H1 (cell line): ENCODE measurements around the gene INPP5F. TPM values are rescaled to one million over a fixed set of nuclear protein-coding genes. Genes with fewer than 3 reads are reported as not detected.
A peak's percentile ranks its signal among the peaks of the same experiment; 100 is the strongest.

Experiments
- CTCF ChIA-PET: fragments of 300-600 bp; sonication (Branson Sonifier 250); formaldehyde crosslinking; loops from one replicate; lab custom pipeline; 2021; ENCODE audit not compliant: partially characterized antibody; lab: Charles Lee
- POLR2A ChIA-PET: fragments of 300-600 bp; sonication (Branson Sonifier 250); formaldehyde crosslinking; loops from one replicate; lab custom pipeline; 2021; ENCODE audit warnings: inconsistent platforms; ENCODE audit not compliant: partially characterized antibody; lab: Charles Lee
- DNase-seq, 2 experiments: peaks; one replicate each; pipeline versions ENCODE4 v3.0.0 to v3.0.0-alpha.2; 2010 to 2022; ENCODE audit warnings: low spot score in 2 of 2, low read depth in 1 of 2, mixed read lengths in 1 of 2
- FAIRE-seq: peaks from 2 replicates; lab custom pipeline; 2011; peaks lifted over from hg19 to GRCh38; lab: Jason Lieb, UNC
- H2AFZ ChIP-seq: 2 replicates; pipeline ENCODE4 v1.8.1; 2012; ENCODE audit warnings: low read length, inconsistent platforms
- H2AK5ac ChIP-seq: 2 replicates; pipeline ENCODE4 v1.6.1; 2013; ENCODE audit warnings: low read depth, low read length
- H2BK120ac ChIP-seq: replicated peaks from 2 replicates; pipeline ENCODE3; 2013; ENCODE audit warnings: low read depth, low read length, inconsistent platforms
- H2BK12ac ChIP-seq: 2 replicates; pipeline ENCODE4 v1.6.1; 2013; ENCODE audit warnings: low read depth, low read length
- H2BK15ac ChIP-seq: 2 replicates; pipeline ENCODE4 v1.6.1; 2013; ENCODE audit warnings: low read length
- H2BK20ac ChIP-seq: 2 replicates; pipeline ENCODE4 v1.6.1; 2013; ENCODE audit warnings: low read length
- H2BK5ac ChIP-seq: 2 replicates; pipeline ENCODE4 v1.6.1; 2013; ENCODE audit warnings: low read depth, low read length
- H3K14ac ChIP-seq: 2 replicates; pipeline ENCODE4 v1.6.1; 2013; ENCODE audit warnings: inconsistent platforms; ENCODE audit not compliant: insufficient read length
- H3K18ac ChIP-seq: 2 replicates; pipeline ENCODE4 v1.6.1; 2013; ENCODE audit warnings: low read length; ENCODE audit errors: extremely low read depth
- H3K23ac ChIP-seq: 2 replicates; pipeline ENCODE4 v1.6.1; 2013; ENCODE audit warnings: inconsistent platforms; ENCODE audit not compliant: insufficient read length
- H3K23me2 ChIP-seq: 2 replicates; pipeline ENCODE4 v1.6.1; 2013; ENCODE audit warnings: low read depth, low read length
- H3K27ac ChIP-seq: 2 replicates; pipeline ENCODE4 v1.6.1; 2011; ENCODE audit warnings: low read depth, low read length, inconsistent platforms
- H3K27me3 ChIP-seq, 4 experiments: replicated peaks in 1 of 4; 1 replicate in 1 of 4; 2 replicates in 3 of 4; pipeline versions ENCODE4 v1.6.1 to v1.8.1; 2011 to 2013; ENCODE audit warnings: low read length in 3 of 4, mild to moderate bottlenecking in 3 of 4, inconsistent platforms in 2 of 4, mixed read lengths in 2 of 4, moderate library complexity in 1 of 4; ENCODE audit not compliant: control insufficient read depth in 3 of 4, insufficient read depth in 3 of 4; ENCODE audit errors: extremely low read depth in 1 of 4
- H3K36me3 ChIP-seq, 4 experiments: 2 replicates each; pipeline versions ENCODE4 v1.6.1 to v1.8.1; 2011 to 2013; ENCODE audit warnings: mild to moderate bottlenecking in 4 of 4, low read length in 3 of 4, moderate library complexity in 2 of 4, control low read depth in 1 of 4, inconsistent platforms in 1 of 4; ENCODE audit not compliant: insufficient read depth in 4 of 4, control insufficient read depth in 2 of 4
- H3K4ac ChIP-seq: replicated peaks from 2 replicates; pipeline ENCODE3; 2013; ENCODE audit warnings: low read length, low read depth, mixed read lengths, inconsistent platforms; ENCODE audit not compliant: insufficient read length
- H3K4me1 ChIP-seq, 4 experiments: replicated peaks in 1 of 4; 1 replicate in 1 of 4; 2 replicates in 3 of 4; pipeline versions ENCODE4 v1.6.1 to v1.8.1; 2011 to 2013; ENCODE audit warnings: low read length in 3 of 4, inconsistent platforms in 2 of 4, mixed read lengths in 1 of 4; ENCODE audit not compliant: insufficient read depth in 4 of 4, control insufficient read depth in 3 of 4
- H3K4me2 ChIP-seq, 2 experiments: 2 replicates each; pipeline versions ENCODE4 v1.6.1 to v1.8.1; 2011 to 2013; ENCODE audit warnings: low read depth in 2 of 2, low read length in 2 of 2, control low read depth in 1 of 2, inconsistent platforms in 1 of 2, mild to moderate bottlenecking in 1 of 2; ENCODE audit not compliant: insufficient read depth in 1 of 2
- H3K4me3 ChIP-seq, 4 experiments: fragments of 200-600, 300-600 bp in 1 of 4; sonication (generic), shearing (Covaris generic), sonication (Bioruptor Twin) in 1 of 4; 2 replicates each; pipeline versions ENCODE4 v1.5.1 to v1.8.1; 2011 to 2016; ENCODE audit warnings: low read length in 4 of 4, low read depth in 3 of 4, control low read depth in 2 of 4, inconsistent platforms in 2 of 4, mild to moderate bottlenecking in 2 of 4, mixed read lengths in 1 of 4, moderate library complexity in 1 of 4; ENCODE audit not compliant: insufficient read depth in 2 of 4; ENCODE audit errors: extremely low read depth in 1 of 4
- H3K56ac ChIP-seq: replicated peaks from 2 replicates; pipeline ENCODE3; 2013; ENCODE audit warnings: low read depth, mild to moderate bottlenecking, mixed read lengths, low read length, inconsistent platforms; ENCODE audit not compliant: insufficient read length
- H3K79me1 ChIP-seq: 2 replicates; pipeline ENCODE4 v1.6.1; 2013; ENCODE audit warnings: low read depth, low read length, control low read depth
- H3K79me2 ChIP-seq, 2 experiments: 2 replicates each; pipeline versions ENCODE4 v1.6.1 to v1.8.1; 2012 to 2013; ENCODE audit warnings: low read length in 2 of 2, mild to moderate bottlenecking in 2 of 2, inconsistent platforms in 1 of 2; ENCODE audit not compliant: insufficient read depth in 2 of 2, control insufficient read depth in 1 of 2
- H3K9ac ChIP-seq, 4 experiments: replicated peaks in 1 of 4; 1 replicate in 1 of 4; 2 replicates in 3 of 4; pipeline versions ENCODE4 v1.6.1 to v1.8.1; 2011 to 2013; ENCODE audit warnings: low read depth in 3 of 4, low read length in 3 of 4, control low read depth in 2 of 4, mild to moderate bottlenecking in 2 of 4, moderate library complexity in 2 of 4, inconsistent platforms in 1 of 4; ENCODE audit errors: extremely low read depth in 1 of 4
- H3K9me3 ChIP-seq, 2 experiments: 2 replicates each; pipeline versions ENCODE4 v1.6.1 to v1.8.1; 2012 to 2013; ENCODE audit warnings: mild to moderate bottlenecking in 2 of 2, moderate library complexity in 2 of 2, control low read depth in 1 of 2, inconsistent platforms in 1 of 2, low read depth in 1 of 2, low read length in 1 of 2, mixed read lengths in 1 of 2; ENCODE audit not compliant: insufficient read depth in 2 of 2
- H4K20me1 ChIP-seq, 2 experiments: replicated peaks in 1 of 2; 2 replicates each; pipeline versions ENCODE3 to v1.8.1; 2011 to 2013; ENCODE audit warnings: inconsistent platforms in 2 of 2, low read length in 2 of 2, mild to moderate bottlenecking in 1 of 2; ENCODE audit not compliant: insufficient read depth in 2 of 2, control insufficient read depth in 1 of 2
- H4K5ac ChIP-seq: 2 replicates; pipeline ENCODE4 v1.6.1; 2013; ENCODE audit warnings: low read length, low read depth, mixed read lengths, inconsistent platforms; ENCODE audit not compliant: insufficient read length
- H4K8ac ChIP-seq: 2 replicates; pipeline ENCODE4 v1.8.0; 2013; ENCODE audit warnings: mild to moderate bottlenecking, moderate library complexity, low read length, inconsistent platforms; ENCODE audit not compliant: insufficient read depth; ENCODE audit errors: extremely low read depth
- H4K91ac ChIP-seq: replicated peaks from 2 replicates; pipeline ENCODE3; 2013; ENCODE audit warnings: low read length, mixed read lengths, inconsistent platforms; ENCODE audit not compliant: insufficient read length
- CHD2 ChIP-seq: IDR thresholded peaks from 2 replicates; pipeline ENCODE4 v1.6.1; 2012; ENCODE audit warnings: low read length, improper control_type of control experiment
- CTCF ChIP-seq, 3 experiments: IDR thresholded peaks; 1 replicate in 2 of 3; 2 replicates in 1 of 3; pipeline versions ENCODE4 v1.5.1 to v1.6.1; 2011; ENCODE audit warnings: low read length in 3 of 3, mild to moderate bottlenecking in 3 of 3, inconsistent platforms in 2 of 3, low read depth in 1 of 3, moderate library complexity in 1 of 3; ENCODE audit not compliant: insufficient read depth in 1 of 3; ENCODE audit errors: control extremely low read depth in 1 of 3
- FOSL1 ChIP-seq: IDR thresholded peaks from 2 replicates; pipeline ENCODE4 v1.6.1; 2011; ENCODE audit warnings: mild to moderate bottlenecking, low read depth, low read length, moderate library complexity; ENCODE audit not compliant: insufficient read depth
- GABPA ChIP-seq: IDR thresholded peaks from 2 replicates; pipeline ENCODE4 v1.6.1; 2011; ENCODE audit warnings: mild to moderate bottlenecking, low read length, moderate library complexity, borderline replicate concordance; ENCODE audit not compliant: insufficient read depth
- KDM1A ChIP-seq: fragments of 200-600, 300-600 bp; sonication (generic); IDR thresholded peaks from 2 replicates; pipeline ENCODE4 v1.7.1; 2016; ENCODE audit warnings: mild to moderate bottlenecking, low read length, borderline replicate concordance
- KDM4A ChIP-seq: IDR thresholded peaks from one replicate; pipeline ENCODE4 v1.7.1; 2012; ENCODE audit warnings: low read depth, mild to moderate bottlenecking, moderate library complexity, low read length, inconsistent platforms; ENCODE audit not compliant: severe bottlenecking
- PHF8 ChIP-seq: fragments of 200-600 bp; sonication (generic); conservative IDR thresholded peaks from 2 replicates; pipeline ENCODE4 v1.7.1; 2012; ENCODE audit warnings: low read depth, mild to moderate bottlenecking, inconsistent platforms, low read length, moderate library complexity
- RAD21 ChIP-seq, 2 experiments: IDR thresholded peaks in 1 of 2; conservative IDR thresholded peaks in 1 of 2; 2 replicates each; pipeline ENCODE4 v1.6.1; 2011; ENCODE audit warnings: low read depth in 2 of 2, low read length in 2 of 2, improper control_type of control experiment in 1 of 2, inconsistent platforms in 1 of 2, mild to moderate bottlenecking in 1 of 2, moderate library complexity in 1 of 2
- SIN3A ChIP-seq, 2 experiments: IDR thresholded peaks in 1 of 2; conservative IDR thresholded peaks in 1 of 2; 2 replicates each; pipeline ENCODE4 v1.6.1; 2011 to 2012; ENCODE audit warnings: low read length in 2 of 2, improper control_type of control experiment in 1 of 2, low read depth in 1 of 2, mild to moderate bottlenecking in 1 of 2
- TEAD4 ChIP-seq: IDR thresholded peaks from 2 replicates; pipeline ENCODE4 v1.6.1; 2012; ENCODE audit warnings: low read depth, low read length, inconsistent platforms, mixed read lengths
- WGBS, 2 experiments: shearing (Covaris generic) in 1 of 2; methylation state at CpG; one replicate each; pipeline versions ENCODE4 v1.1.6 to v1.1.7; 2013 to 2015; ENCODE audit warnings: low lambda C conversion rate in 2 of 2, mixed read lengths in 2 of 2, inconsistent platforms in 1 of 2, low coverage in 1 of 2, missing lambda C conversion rate in 1 of 2; ENCODE audit not compliant: insufficient replicate concordance in 2 of 2, insufficient coverage in 1 of 2, insufficient read length in 1 of 2; ENCODE audit errors: extremely low coverage in 1 of 2, missing lambda C conversion rate in 1 of 2; 5-methylcytosine and 5-hydroxymethylcytosine counted together
- polyA plus RNA-seq, 7 experiments: library from polyadenylated mRNA; depleted of rRNA in 3 of 7; stranded (reverse) in 5 of 7; unstranded in 2 of 7; fragments of >200 nt in 5 of 7; fragments of 200-250 nt in 2 of 7; gene quantifications; 1 replicate in 5 of 7; 2 replicates in 1 of 7; 4 replicates in 1 of 7; pipeline versions ENCODE4 v1.2.1 to v1.2.3, GENCODE V29; 2011 to 2013; ENCODE audit warnings: missing spikeins in 2 of 7, mixed read lengths in 2 of 7
- total RNA-seq: library from RNA; stranded (reverse); fragmentation: NEBNext Ultra II Directional; extraction: Animal tissue kit (Norgen Biotek cat#: 25700); gene quantifications from 2 replicates; pipeline ENCODE4 v1.2.1, GENCODE V29; 2021

INPP5F gene
- total and polyA plus RNA-seq, 2 of the 8 experiments (the other 6 are each of a cell fraction or from before 2014, with no cell fraction given): 50.1 to 101 TPM

DNA sequence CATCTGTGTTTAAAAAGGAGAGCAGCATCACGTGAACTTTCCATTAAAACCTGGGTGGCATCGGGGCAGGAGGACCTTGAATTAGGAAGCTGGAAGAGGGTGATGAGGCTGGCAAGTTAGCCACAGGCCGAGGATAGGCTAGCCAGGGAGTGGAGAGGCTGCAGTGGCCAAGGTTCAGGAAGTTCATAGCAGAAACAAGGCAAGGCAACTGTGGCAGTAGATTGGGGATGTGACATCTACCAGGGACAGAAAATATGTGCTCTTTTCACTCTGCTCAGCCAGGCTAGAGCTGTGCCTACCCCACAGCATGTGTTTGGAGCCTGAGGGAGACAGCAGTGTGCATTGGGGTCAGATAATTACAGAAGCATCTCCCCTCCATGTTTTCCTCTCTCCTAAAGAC, 2.2 kb upstream of the INPP5F start:
- no peak overlapping the region for H3K27ac ChIP-seq
- H3K14ac ChIP-seq: no peak overlapping the region
- H3K56ac ChIP-seq: no peak overlapping the region
- H2BK5ac ChIP-seq: no peak overlapping the region
- 0 out of 2 replicates have a peak overlapping the region, but pooled peaks have one; percentile 22 for H2BK15ac ChIP-seq
- no peak overlapping the region for H2AK5ac ChIP-seq
- no peak overlapping the region for H2BK20ac ChIP-seq
- H2BK120ac ChIP-seq: no peak overlapping the region
- no peaks in the 10 kb centered on the region; a peak in 1 of 8 replicates for H3K36me3 ChIP-seq
- no peak overlapping the region for H3K4me2 ChIP-seq
- H2AFZ ChIP-seq: no peak overlapping the region
- no peak overlapping the region for H3K4ac ChIP-seq
- no peak overlapping the region for H3K18ac ChIP-seq
- H4K8ac ChIP-seq: no peak overlapping the region
- 91% methylated on average over 3 of the region's 3 CpGs; no CpG with 5 or more reads in 1 of the 2 experiments for WGBS, 2 experiments
- peaks cover 3 to 14% of the 10 kb centered on the region in 2 experiments; a peak in 2 of 4 replicates for H3K9me3 ChIP-seq
- no peak for FAIRE-seq
- ChIA-PET POLR2A (interaction anchor here (2.9 kb wide), 1 partner anchor 36 kb away, joined by 17 read pairs; no protein-coding TSS in a partner anchor), CTCF (interaction anchor here (1.0 to 2.5 kb wide), 3 partner anchors 10 to 36 kb away, joined by 3 to 9 read pairs (median 7); no protein-coding TSS in a partner anchor)
- H3K79me2 ChIP-seq: peaks cover 0 to 21% of the 10 kb centered on the region in 2 experiments; a peak in 3 of 4 replicates
- no peak overlapping the region; a peak in 1 of 7 replicates for H3K9ac ChIP-seq
- H2BK12ac ChIP-seq: no peak overlapping the region
- no peak overlapping the region for H4K91ac ChIP-seq
- H3K23me2 ChIP-seq: peaks cover 15% of the 10 kb centered on the region
- no peaks in the 10 kb centered on the region for H3K27me3 ChIP-seq
- peaks cover 2 to 6% of the 10 kb centered on the region in 2 experiments for H4K20me1 ChIP-seq
- H3K4me1 ChIP-seq: peaks cover 4 to 13% (median 8%) of the 10 kb centered on the region in 4 experiments; a peak in 5 of 7 replicates
- peaks cover 3% of the 10 kb centered on the region; the same call in 1 of the 2 replicates for H3K79me1 ChIP-seq
- DNase-seq: no peak
- no peak overlapping the region for H3K4me3 ChIP-seq
- H3K23ac ChIP-seq: no peak overlapping the region
- no peak overlapping the region for H4K5ac ChIP-seq
- no peak for TF ChIP-seq PHF8
- no peak for TF ChIP-seq CHD2
- no peak for TF ChIP-seq SIN3A (conservative IDR thresholded peaks at IDR 0.05 in 1 of 2, IDR thresholded peaks at IDR 0.05 in 1 of 2; ENCODE audit: low read depth in 1 of 2, low read length in 2 of 2)
- no peak for TF ChIP-seq RAD21 (IDR thresholded peaks at IDR 0.05 in 1 of 2, conservative IDR thresholded peaks at IDR 0.05 in 1 of 2; ENCODE audit: low read depth in 2 of 2, low read length in 2 of 2)
- TF ChIP-seq TEAD4: no peak
- TF ChIP-seq KDM1A: no peak
- no peak for TF ChIP-seq GABPA
- TF ChIP-seq KDM4A: no peak
- TF ChIP-seq FOSL1: no peak
- TF ChIP-seq CTCF (IDR thresholded peaks at IDR 0.05; ENCODE audit: control extremely low read depth in 1 of 3, insufficient read depth in 1 of 3, low read depth in 1 of 3, low read length in 3 of 3): no peak
